ENCODE measurements around the gene VILL. TPM values are rescaled to one million over a fixed set of nuclear protein-coding genes. Genes with fewer than 3 reads are reported as not detected.

The VILL gene
- total RNA-seq, 1 experiment from 2014 or later, result 1.2 TPM

GRCh38 chr3:37981348-37981664, 9.3 kb upstream of the VILL start:
- Histone ChIP-seq H3K9me3 (ENCODE audit: control insufficient read depth in 1 of 2, insufficient read depth in 1 of 2, low read depth in 1 of 2, low read length in 2 of 2) (no peaks in the 10 kb centered on the region), H3K36me3 (ENCODE audit: control insufficient read depth in 1 of 2, insufficient read depth in 2 of 2, low read length in 2 of 2) (no peaks in the 10 kb centered on the region), H3K27ac (ENCODE audit: low read depth, low read length) (no peak overlapping the region), H3K4me1 (ENCODE audit: control insufficient read depth in 1 of 2, insufficient read depth in 2 of 2, low read length in 2 of 2) (peaks cover 0 to under 1% of the 10 kb centered on the region in 2 experiments; a peak in 1 of 4 replicates), H3K9ac (ENCODE audit: low read length) (no peak overlapping the region), H3K4me3 (replicated peaks in 1 of 2; ENCODE audit: low read depth in 1 of 2, low read length in 2 of 2) (no peak overlapping the region), H2AFZ (ENCODE audit: low read depth, low read length, poor library complexity, severe bottlenecking) (no peak overlapping the region), H3K9me2 (ENCODE audit: insufficient read depth) (no peaks in the 10 kb centered on the region), H3K27me3 (ENCODE audit: insufficient read depth, low read length) (no peaks in the 10 kb centered on the region), H3K4me2 (ENCODE audit: low read length) (no peak overlapping the region), H4K20me1 (ENCODE audit: insufficient read depth) (no peaks in the 10 kb centered on the region), H3K79me2 (ENCODE audit: insufficient read depth, low read length) (no peaks in the 10 kb centered on the region)
- ChIA-PET POLR2A (no interaction called here), RAD21 (ENCODE audit: low non-redundant PET in 1 of 2, low total read pairs in 2 of 2, uncharacterized antibody in 2 of 2, unreplicated experiment in 2 of 2) (no interaction called here), CTCF (interaction anchor here (1.9 to 2.7 kb wide), 2 partner anchors 14 to 16 kb away, joined by 5 to 10 read pairs; no protein-coding TSS in a partner anchor)
- intact Hi-C loops (cut with micrococcal nuclease), result loop anchor here (5.0 kb wide), 1 partner anchor 681 kb away; no protein-coding TSS in a partner anchor
- no peak for ATAC-seq
- DNase-seq (ENCODE audit: low read depth, low spot score), result no peak
- no peak for TF ChIP-seq CBX3 (IDR thresholded peaks at IDR 0.05; ENCODE audit: low read depth)
- no peak for TF ChIP-seq TCF7L2 (IDR thresholded peaks at IDR 0.05; ENCODE audit: borderline replicate concordance, extremely low read depth, insufficient read depth, insufficient read length)
- no peak for TF ChIP-seq EGR1 (IDR thresholded peaks at IDR 0.05; ENCODE audit: low read depth)
- TF ChIP-seq SIN3A (IDR thresholded peaks at IDR 0.05; ENCODE audit: low read depth), result no peak
- no peak for TF ChIP-seq EZH2 (IDR thresholded peaks at IDR 0.05)
- no peak for TF ChIP-seq POLR2AphosphoS5 (IDR thresholded peaks at IDR 0.05; ENCODE audit: low read depth, low read length)
- TF ChIP-seq EZH2phosphoT487 (IDR thresholded peaks at IDR 0.05; ENCODE audit: borderline replicate concordance), result no peak
- TF ChIP-seq, protein P1, sequence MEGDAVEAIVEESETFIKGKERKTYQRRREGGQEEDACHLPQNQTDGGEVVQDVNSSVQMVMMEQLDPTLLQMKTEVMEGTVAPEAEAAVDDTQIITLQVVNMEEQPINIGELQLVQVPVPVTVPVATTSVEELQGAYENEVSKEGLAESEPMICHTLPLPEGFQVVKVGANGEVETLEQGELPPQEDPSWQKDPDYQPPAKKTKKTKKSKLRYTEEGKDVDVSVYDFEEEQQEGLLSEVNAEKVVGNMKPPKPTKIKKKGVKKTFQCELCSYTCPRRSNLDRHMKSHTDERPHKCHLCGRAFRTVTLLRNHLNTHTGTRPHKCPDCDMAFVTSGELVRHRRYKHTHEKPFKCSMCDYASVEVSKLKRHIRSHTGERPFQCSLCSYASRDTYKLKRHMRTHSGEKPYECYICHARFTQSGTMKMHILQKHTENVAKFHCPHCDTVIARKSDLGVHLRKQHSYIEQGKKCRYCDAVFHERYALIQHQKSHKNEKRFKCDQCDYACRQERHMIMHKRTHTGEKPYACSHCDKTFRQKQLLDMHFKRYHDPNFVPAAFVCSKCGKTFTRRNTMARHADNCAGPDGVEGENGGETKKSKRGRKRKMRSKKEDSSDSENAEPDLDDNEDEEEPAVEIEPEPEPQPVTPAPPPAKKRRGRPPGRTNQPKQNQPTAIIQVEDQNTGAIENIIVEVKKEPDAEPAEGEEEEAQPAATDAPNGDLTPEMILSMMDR (IDR thresholded peaks at IDR 0.05 in 2 of 3, conservative IDR thresholded peaks at IDR 0.05 in 1 of 3; ENCODE audit: borderline replicate concordance in 1 of 3, insufficient read depth in 1 of 3, low read depth in 2 of 3, low read length in 2 of 3), result no peak
- no peak for TF ChIP-seq CEBPB (IDR thresholded peaks at IDR 0.05; ENCODE audit: low read depth)
- TF ChIP-seq ELF1 (IDR thresholded peaks at IDR 0.05; ENCODE audit: borderline replicate concordance, low read depth), result no peak
- TF ChIP-seq YY1 (IDR thresholded peaks at IDR 0.05; ENCODE audit: extremely low read depth, insufficient replicate concordance, low read depth, low read length), result no peak
- no peak for TF ChIP-seq RAD21 (IDR thresholded peaks at IDR 0.05; ENCODE audit: low read depth)
- no peak for TF ChIP-seq SP1 (IDR thresholded peaks at IDR 0.05; ENCODE audit: low read depth)
- TF ChIP-seq, protein P2, sequence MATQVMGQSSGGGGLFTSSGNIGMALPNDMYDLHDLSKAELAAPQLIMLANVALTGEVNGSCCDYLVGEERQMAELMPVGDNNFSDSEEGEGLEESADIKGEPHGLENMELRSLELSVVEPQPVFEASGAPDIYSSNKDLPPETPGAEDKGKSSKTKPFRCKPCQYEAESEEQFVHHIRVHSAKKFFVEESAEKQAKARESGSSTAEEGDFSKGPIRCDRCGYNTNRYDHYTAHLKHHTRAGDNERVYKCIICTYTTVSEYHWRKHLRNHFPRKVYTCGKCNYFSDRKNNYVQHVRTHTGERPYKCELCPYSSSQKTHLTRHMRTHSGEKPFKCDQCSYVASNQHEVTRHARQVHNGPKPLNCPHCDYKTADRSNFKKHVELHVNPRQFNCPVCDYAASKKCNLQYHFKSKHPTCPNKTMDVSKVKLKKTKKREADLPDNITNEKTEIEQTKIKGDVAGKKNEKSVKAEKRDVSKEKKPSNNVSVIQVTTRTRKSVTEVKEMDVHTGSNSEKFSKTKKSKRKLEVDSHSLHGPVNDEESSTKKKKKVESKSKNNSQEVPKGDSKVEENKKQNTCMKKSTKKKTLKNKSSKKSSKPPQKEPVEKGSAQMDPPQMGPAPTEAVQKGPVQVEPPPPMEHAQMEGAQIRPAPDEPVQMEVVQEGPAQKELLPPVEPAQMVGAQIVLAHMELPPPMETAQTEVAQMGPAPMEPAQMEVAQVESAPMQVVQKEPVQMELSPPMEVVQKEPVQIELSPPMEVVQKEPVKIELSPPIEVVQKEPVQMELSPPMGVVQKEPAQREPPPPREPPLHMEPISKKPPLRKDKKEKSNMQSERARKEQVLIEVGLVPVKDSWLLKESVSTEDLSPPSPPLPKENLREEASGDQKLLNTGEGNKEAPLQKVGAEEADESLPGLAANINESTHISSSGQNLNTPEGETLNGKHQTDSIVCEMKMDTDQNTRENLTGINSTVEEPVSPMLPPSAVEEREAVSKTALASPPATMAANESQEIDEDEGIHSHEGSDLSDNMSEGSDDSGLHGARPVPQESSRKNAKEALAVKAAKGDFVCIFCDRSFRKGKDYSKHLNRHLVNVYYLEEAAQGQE (IDR thresholded peaks at IDR 0.05; ENCODE audit: low read depth), result no peak
- no peak for TF ChIP-seq ZFX (IDR thresholded peaks at IDR 0.05)
- no peak for TF ChIP-seq JUND (IDR thresholded peaks at IDR 0.05)
- TF ChIP-seq SRF (IDR thresholded peaks at IDR 0.05; ENCODE audit: low read depth), result no peak
- BruUV-seq (replicated peaks), result no TSS peak
